DND-41 (cell line): ENCODE data around the gene KLHL12.
A peak's percentile ranks its signal among the peaks of the same experiment; 100 is the strongest.

Source experiments
- ATAC-seq: fragments of 200-7000 bp; cut with Tn5 transposase; 3 replicates; pipeline ENCODE4 v1.9.1; 2021; ENCODE audit warnings: low read depth; ENCODE audit not compliant: insufficient read depth
- DNase-seq: peaks from one replicate; pipeline ENCODE4 v3.0.0-alpha.2; 2020
- H2AFZ ChIP-seq: 2 replicates; pipeline ENCODE4 v1.6.0; 2012; ENCODE audit warnings: low read depth, low read length
- H3K27ac ChIP-seq: 2 replicates; pipeline ENCODE4 v1.5.1; 2012; ENCODE audit warnings: low read length, inconsistent platforms
- H3K27me3 ChIP-seq: fragments of 200-600 bp; sonication (generic); 2 replicates; pipeline ENCODE4 v1.6.0; 2012; ENCODE audit warnings: low read length, mild to moderate bottlenecking, inconsistent platforms; ENCODE audit not compliant: insufficient read depth, poor library complexity
- H3K36me3 ChIP-seq: 2 replicates; pipeline ENCODE4 v1.5.1; 2012; ENCODE audit warnings: low read length, inconsistent platforms; ENCODE audit not compliant: insufficient read depth
- H3K4me1 ChIP-seq: 2 replicates; pipeline ENCODE4 v1.5.1; 2012; ENCODE audit warnings: mild to moderate bottlenecking, low read length; ENCODE audit not compliant: insufficient read depth
- H3K4me2 ChIP-seq: 2 replicates; pipeline ENCODE4 v1.6.0; 2012; ENCODE audit warnings: mild to moderate bottlenecking, moderate library complexity, low read length, inconsistent platforms; ENCODE audit not compliant: insufficient read depth
- H3K4me3 ChIP-seq, 2 experiments: fragments of 200-600 bp in 1 of 2; shearing (Covaris generic) in 1 of 2; 2 replicates each; pipeline ENCODE4 v1.5.1; 2012 to 2016; ENCODE audit warnings: inconsistent platforms in 2 of 2, low read length in 2 of 2, mild to moderate bottlenecking in 2 of 2, low read depth in 1 of 2, moderate library complexity in 1 of 2
- H3K79me2 ChIP-seq: 2 replicates; pipeline ENCODE4 v1.6.0; 2012; ENCODE audit warnings: low read length, inconsistent platforms; ENCODE audit not compliant: insufficient read depth
- H3K9ac ChIP-seq: 2 replicates; pipeline ENCODE4 v1.6.0; 2012; ENCODE audit warnings: low read depth, mild to moderate bottlenecking, inconsistent platforms, low read length, moderate library complexity
- H3K9me3 ChIP-seq: 2 replicates; pipeline ENCODE4 v1.5.1; 2012; ENCODE audit warnings: low read length, moderate library complexity, mild to moderate bottlenecking, inconsistent platforms; ENCODE audit not compliant: insufficient read depth, severe bottlenecking
- H4K20me1 ChIP-seq: 2 replicates; pipeline ENCODE4 v1.6.0; 2012; ENCODE audit warnings: low read length; ENCODE audit not compliant: insufficient read depth
- EZH2 ChIP-seq: IDR thresholded peaks from 3 replicates; pipeline ENCODE4 v1.6.1; 2012; ENCODE audit warnings: borderline replicate concordance, low read depth, mild to moderate bottlenecking, moderate library complexity, low read length, inconsistent platforms; ENCODE audit not compliant: severe bottlenecking
- TF ChIP-seq, protein P1 (sequence below): IDR thresholded peaks from 2 replicates; pipeline ENCODE4 v1.5.1; 2012; ENCODE audit warnings: borderline replicate concordance, low read length, moderate library complexity, mild to moderate bottlenecking; ENCODE audit not compliant: poor library complexity, severe bottlenecking; ENCODE audit errors: extremely low read depth

Gene KLHL12

GRCh38 chr1:202934755-202935154 is 7.7 kb upstream of the KLHL12 start:
- Histone ChIP-seq H3K27ac (no peak overlapping the region), H2AFZ (no peak overlapping the region), H3K9me3 (no peaks in the 10 kb centered on the region), H3K79me2 (no peaks in the 10 kb centered on the region), H3K4me1 (no peaks in the 10 kb centered on the region), H3K4me3 (no peak overlapping the region), H3K9ac (no peak overlapping the region), H3K4me2 (no peak overlapping the region), H3K36me3 (no peaks in the 10 kb centered on the region), H3K27me3 (no peaks in the 10 kb centered on the region), H4K20me1 (no peaks in the 10 kb centered on the region)
- DNase-seq, result no peak
- ATAC-seq, result no peak
- TF ChIP-seq EZH2, result no peak
- TF ChIP-seq, protein P1, sequence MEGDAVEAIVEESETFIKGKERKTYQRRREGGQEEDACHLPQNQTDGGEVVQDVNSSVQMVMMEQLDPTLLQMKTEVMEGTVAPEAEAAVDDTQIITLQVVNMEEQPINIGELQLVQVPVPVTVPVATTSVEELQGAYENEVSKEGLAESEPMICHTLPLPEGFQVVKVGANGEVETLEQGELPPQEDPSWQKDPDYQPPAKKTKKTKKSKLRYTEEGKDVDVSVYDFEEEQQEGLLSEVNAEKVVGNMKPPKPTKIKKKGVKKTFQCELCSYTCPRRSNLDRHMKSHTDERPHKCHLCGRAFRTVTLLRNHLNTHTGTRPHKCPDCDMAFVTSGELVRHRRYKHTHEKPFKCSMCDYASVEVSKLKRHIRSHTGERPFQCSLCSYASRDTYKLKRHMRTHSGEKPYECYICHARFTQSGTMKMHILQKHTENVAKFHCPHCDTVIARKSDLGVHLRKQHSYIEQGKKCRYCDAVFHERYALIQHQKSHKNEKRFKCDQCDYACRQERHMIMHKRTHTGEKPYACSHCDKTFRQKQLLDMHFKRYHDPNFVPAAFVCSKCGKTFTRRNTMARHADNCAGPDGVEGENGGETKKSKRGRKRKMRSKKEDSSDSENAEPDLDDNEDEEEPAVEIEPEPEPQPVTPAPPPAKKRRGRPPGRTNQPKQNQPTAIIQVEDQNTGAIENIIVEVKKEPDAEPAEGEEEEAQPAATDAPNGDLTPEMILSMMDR, result no peak

DNA sequence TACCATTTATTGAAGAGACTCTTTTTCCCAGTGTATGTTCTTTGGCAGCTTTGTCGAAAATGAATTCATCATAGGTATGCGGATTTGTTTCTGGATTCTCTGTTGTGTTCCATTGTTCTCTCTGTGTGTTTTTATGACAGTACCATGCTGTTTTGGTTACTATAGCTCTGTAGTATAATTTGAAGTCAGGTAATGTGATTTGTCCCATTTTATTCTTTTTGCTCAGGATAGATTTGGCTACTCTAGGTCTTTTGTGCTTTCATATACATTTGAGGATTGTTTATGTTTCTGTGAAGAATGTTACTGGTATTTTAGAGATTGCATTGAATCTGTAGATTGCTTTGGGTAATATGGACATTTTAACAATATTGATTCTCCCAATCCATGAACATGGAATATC is 5.4 kb upstream of the KLHL12 start:
- H3K36me3 ChIP-seq, result no peaks in the 10 kb centered on the region
- H3K9ac ChIP-seq, result no peak overlapping the region
- no peak overlapping the region for H2AFZ ChIP-seq
- H3K79me2 ChIP-seq, result no peaks in the 10 kb centered on the region
- no peaks in the 10 kb centered on the region for H3K27me3 ChIP-seq
- no peak for ATAC-seq
- H3K4me2 ChIP-seq, result no peak overlapping the region
- no peak overlapping the region for H3K4me3 ChIP-seq
- H3K27ac ChIP-seq, result no peak overlapping the region
- DNase-seq, result no peak
- H4K20me1 ChIP-seq, result no peaks in the 10 kb centered on the region
- peaks cover 4% of the 10 kb centered on the region for H3K4me1 ChIP-seq
- TF ChIP-seq, protein P1, result no peak
- TF ChIP-seq EZH2, result no peak
- H3K9me3 ChIP-seq, result no peaks in the 10 kb centered on the region

- Histone ChIP-seq H3K27me3 (no peaks in the 10 kb centered on the region), H2AFZ (no peak overlapping the region), H4K20me1 (no peaks in the 10 kb centered on the region), H3K9me3 (no peaks in the 10 kb centered on the region), H3K36me3 (peaks cover 34% of the 10 kb centered on the region), H3K79me2 (peaks cover 46% of the 10 kb centered on the region), H3K27ac (no peak overlapping the region), H3K4me2 (peak overlapping the region; percentile 38; the same call in 1 of the 2 replicates), H3K9ac (no peak overlapping the region), H3K4me3 (no peak overlapping the region), H3K4me1 (peaks cover 48% of the 10 kb centered on the region)
- ATAC-seq (no peak), DNase-seq (no peak)
- TF ChIP-seq, protein P1, result no peak
- TF ChIP-seq EZH2, result no peak
Observed at GRCh38 chr1:202923533-202923932, 3.5 kb downstream of the KLHL12 start.

- DNase-seq (no peak), ATAC-seq (no peak)
- H3K9ac ChIP-seq, result no peak overlapping the region
- H3K4me3 ChIP-seq, result no peak overlapping the region
- peaks cover 70% of the 10 kb centered on the region for H3K36me3 ChIP-seq
- H3K27ac ChIP-seq, result no peak overlapping the region
- H3K79me2 ChIP-seq, result peaks cover 23% of the 10 kb centered on the region
- H3K27me3 ChIP-seq, result no peaks in the 10 kb centered on the region
- H2AFZ ChIP-seq, result no peak overlapping the region
- peaks cover 20% of the 10 kb centered on the region; the same call in 1 of the 2 replicates for H3K4me1 ChIP-seq
- H3K4me2 ChIP-seq, result no peak overlapping the region
- no peaks in the 10 kb centered on the region for H3K9me3 ChIP-seq
- no peak for TF ChIP-seq EZH2
- TF ChIP-seq, protein P1, result no peak
- H4K20me1 ChIP-seq, result no peaks in the 10 kb centered on the region
Observed at GRCh38 chr1:202919615-202920014, 7.4 kb downstream of the KLHL12 start.
